ENCODE data around the gene HIVEP3. TPM values are rescaled to one million over a fixed set of nuclear protein-coding genes. Genes with fewer than 3 reads are reported as not detected.

Gene HIVEP3
- total and polyA plus RNA-seq, 3 donors from 2014 or later = 4.8 to 7.3 (median 7.2) TPM

DNA sequence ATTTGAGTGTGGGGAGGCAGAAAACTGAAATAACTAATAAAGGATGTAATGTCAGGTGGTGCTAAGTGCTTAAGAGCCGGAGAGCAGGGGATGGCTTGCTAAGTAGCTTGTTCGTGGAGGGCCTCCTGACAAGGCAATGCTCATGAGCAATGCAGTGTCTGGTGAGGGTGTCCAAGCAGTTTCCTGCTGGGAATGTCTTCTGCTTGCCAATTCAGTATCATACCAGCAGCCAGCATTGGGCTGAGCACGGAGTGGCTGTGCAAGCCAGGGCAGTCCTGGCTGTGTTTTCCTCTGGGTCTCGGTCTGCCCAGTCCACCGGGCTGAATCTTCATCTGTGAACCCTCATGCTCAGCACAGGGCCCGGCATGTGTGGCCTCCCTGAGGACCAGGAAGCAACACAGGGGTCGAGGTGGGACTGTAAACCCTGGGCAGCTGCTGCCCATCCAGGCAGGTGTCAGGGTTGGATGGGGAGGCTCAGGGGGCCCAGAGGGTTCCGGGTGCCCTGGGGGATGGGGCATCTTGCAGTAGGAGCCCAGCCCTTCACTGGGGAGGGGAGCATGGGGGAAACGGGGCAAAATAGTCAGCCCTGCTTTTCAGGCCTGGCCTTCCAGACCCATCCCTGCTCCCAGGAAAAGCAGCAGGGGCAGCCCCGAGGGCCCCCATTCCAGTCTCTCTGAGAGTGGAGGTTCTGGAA is 461.7 kb downstream of the HIVEP3 start:
- Histone ChIP-seq H3K4me3 (no peak overlapping the region), H3K27me3 (no peaks in the 10 kb centered on the region), H3K9me3 (no peaks in the 10 kb centered on the region), H3K27ac (no peak overlapping the region), H3K36me3 (ENCODE audit: low read depth, missing control alignments) (no peaks in the 10 kb centered on the region), H3K4me1 (peaks cover 8% of the 10 kb centered on the region)
- intact Hi-C loops (cut with DNase I; ENCODE audit: low total_unique reads) = no loop called here
- 93 to 97% methylated on average over 3 to 10 of the region's 10 CpGs for WGBS, 2 donors
- TF ChIP-seq POLR2A (IDR thresholded peaks at IDR 0.05) = no peak
- TF ChIP-seq, protein P1, sequence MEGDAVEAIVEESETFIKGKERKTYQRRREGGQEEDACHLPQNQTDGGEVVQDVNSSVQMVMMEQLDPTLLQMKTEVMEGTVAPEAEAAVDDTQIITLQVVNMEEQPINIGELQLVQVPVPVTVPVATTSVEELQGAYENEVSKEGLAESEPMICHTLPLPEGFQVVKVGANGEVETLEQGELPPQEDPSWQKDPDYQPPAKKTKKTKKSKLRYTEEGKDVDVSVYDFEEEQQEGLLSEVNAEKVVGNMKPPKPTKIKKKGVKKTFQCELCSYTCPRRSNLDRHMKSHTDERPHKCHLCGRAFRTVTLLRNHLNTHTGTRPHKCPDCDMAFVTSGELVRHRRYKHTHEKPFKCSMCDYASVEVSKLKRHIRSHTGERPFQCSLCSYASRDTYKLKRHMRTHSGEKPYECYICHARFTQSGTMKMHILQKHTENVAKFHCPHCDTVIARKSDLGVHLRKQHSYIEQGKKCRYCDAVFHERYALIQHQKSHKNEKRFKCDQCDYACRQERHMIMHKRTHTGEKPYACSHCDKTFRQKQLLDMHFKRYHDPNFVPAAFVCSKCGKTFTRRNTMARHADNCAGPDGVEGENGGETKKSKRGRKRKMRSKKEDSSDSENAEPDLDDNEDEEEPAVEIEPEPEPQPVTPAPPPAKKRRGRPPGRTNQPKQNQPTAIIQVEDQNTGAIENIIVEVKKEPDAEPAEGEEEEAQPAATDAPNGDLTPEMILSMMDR (IDR thresholded peaks at IDR 0.05) = no peak
- no peak for DNase-seq

Small RNA genes lying within 50 kb of the gene (small RNA-seq; reads per million reads assigned to genes)
- gene RNA5SP45 = 0.09 reads per million in 2 donors

Other genes with a start within 250 kb of the HIVEP3 start
- gene GUCA2B, start 234.5 kb upstream of the HIVEP3 start, total RNA-seq = not detected
- not detected for gene GUCA2B, start 234.5 kb upstream of the HIVEP3 start, polyA plus RNA-seq (ENCODE audit: insufficient read depth, low read depth, low replicate concordance)
- not detected for gene GUCA2A, start 245.8 kb upstream of the HIVEP3 start, total RNA-seq
- gene GUCA2A, start 245.8 kb upstream of the HIVEP3 start, polyA plus RNA-seq (ENCODE audit: insufficient read depth, low read depth, low replicate concordance) = not detected